K562 (cell line): ENCODE measurements around the gene SZT2. TPM values are rescaled to one million over a fixed set of nuclear protein-coding genes. Genes with fewer than 3 reads are reported as not detected.
A peak's percentile ranks its signal among the peaks of the same experiment; 100 is the strongest.
"Not testable (repeated sequence)": the region's sequence is repeated elsewhere in the genome, so short reads cannot be mapped to it uniquely, and the experiment has no call there.

ENCODE experiments used
- ATAC-seq: fragments of 200-7000 bp; cut with Tn5 transposase; 3 replicates; pipeline ENCODE4 v1.9.1; 2020; ENCODE audit warnings: moderate library complexity
- BruUV-seq: library from RNA; stranded (reverse); fragments of 400-500 nt; replicated peaks from 2 replicates; lab custom pipeline; 2021; lab: Mats Ljungman, UMichigan
- CTCF ChIA-PET: fragments of 300-600 bp; formaldehyde crosslinking; extraction: SDS; loops from one replicate; lab custom pipeline; 2021; ENCODE audit warnings: low intra/inter-chr PET ratio; lab: Yijun Ruan, JAX
- POLR2A ChIA-PET: fragments of 300-600, 350-650 bp; sonication (Branson Sonifier 250); formaldehyde crosslinking; extraction: SDS; loops from one replicate; lab custom pipeline; 2021; ENCODE audit warnings: antibody characterized with exemption, inconsistent platforms; lab: Yijun Ruan, JAX
- DNase-seq, 4 experiments: peaks; one replicate each; pipeline versions ENCODE4 v3.0.0 to v3.0.0-alpha.2; 2011 to 2018; ENCODE audit warnings: low spot score in 3 of 4, mixed read lengths in 3 of 4; ENCODE audit errors: extremely low read depth in 1 of 4
- FAIRE-seq: peaks from 2 replicates; lab custom pipeline; 2011; peaks lifted over from hg19 to GRCh38; lab: Jason Lieb, UNC
- H2AFZ ChIP-seq: 2 replicates; pipeline ENCODE4 v1.6.0; 2011; ENCODE audit warnings: low read depth, low read length, control low read depth, inconsistent platforms
- H3K27ac ChIP-seq: fragments of 200-600 bp; 3 replicates; pipeline ENCODE4 v1.8.0; 2011; ENCODE audit warnings: low read depth, mild to moderate bottlenecking, control low read depth, inconsistent platforms, low read length, moderate library complexity, mixed read lengths; ENCODE audit errors: extremely low read depth
- H3K27me3 ChIP-seq, 2 experiments: fragments of 300-600 bp in 1 of 2; 2 replicates in 1 of 2; 3 replicates in 1 of 2; pipeline versions ENCODE4 v1.6.0 to v1.8.0; 2011; ENCODE audit warnings: inconsistent platforms in 2 of 2, low read length in 2 of 2, mild to moderate bottlenecking in 1 of 2, mixed read lengths in 1 of 2, moderate library complexity in 1 of 2; ENCODE audit not compliant: control insufficient read depth in 2 of 2, insufficient read depth in 2 of 2
- H3K36me3 ChIP-seq: fragments of 300-600 bp; 3 replicates; pipeline ENCODE4 v1.8.0; 2011; ENCODE audit warnings: mild to moderate bottlenecking, low read length, inconsistent platforms; ENCODE audit not compliant: control insufficient read depth, insufficient read depth
- H3K4me1 ChIP-seq, 2 experiments: fragments of 200-600 bp in 1 of 2; replicated peaks in 1 of 2; 2 replicates in 1 of 2; 3 replicates in 1 of 2; pipeline versions ENCODE4 v1.5.1 to v1.8.0; 2011; ENCODE audit warnings: inconsistent platforms in 2 of 2, low read length in 2 of 2, mild to moderate bottlenecking in 1 of 2, mixed read lengths in 1 of 2, moderate library complexity in 1 of 2; ENCODE audit not compliant: control insufficient read depth in 2 of 2, insufficient read depth in 2 of 2
- H3K4me2 ChIP-seq: 2 replicates; pipeline ENCODE4 v1.6.1; 2011; ENCODE audit warnings: low read length, control low read depth, inconsistent platforms, mixed read lengths; ENCODE audit not compliant: insufficient read depth
- H3K4me3 ChIP-seq: fragments of 200-600 bp; sonication (generic), shearing (Covaris generic); 2 replicates; pipeline ENCODE4 v1.5.1; 2016; ENCODE audit warnings: control low read depth, inconsistent platforms
- H3K79me2 ChIP-seq: fragments of 200-600 bp; 3 replicates; pipeline ENCODE4 v1.8.0; 2011; ENCODE audit warnings: low read length, inconsistent platforms; ENCODE audit not compliant: control insufficient read depth, insufficient read depth
- H3K9ac ChIP-seq, 2 experiments: 2 replicates each; pipeline versions ENCODE4 v1.6.0 to v1.6.1; 2011; ENCODE audit warnings: low read depth in 2 of 2, low read length in 2 of 2, control low read depth in 1 of 2, inconsistent platforms in 1 of 2, mild to moderate bottlenecking in 1 of 2, mixed read lengths in 1 of 2; ENCODE audit not compliant: insufficient read depth in 1 of 2
- H3K9me1 ChIP-seq: one replicate; pipeline ENCODE4 v1.6.0; 2011; ENCODE audit warnings: inconsistent platforms, mild to moderate bottlenecking, low read length, moderate library complexity; ENCODE audit not compliant: control insufficient read depth, insufficient read depth
- H3K9me3 ChIP-seq: replicated peaks from 2 replicates; pipeline ENCODE4 v1.5.1; 2011; ENCODE audit warnings: low read depth, low read length, inconsistent platforms; ENCODE audit not compliant: control insufficient read depth, insufficient read depth
- H4K20me1 ChIP-seq: replicated peaks from 2 replicates; pipeline ENCODE4 v1.6.1; 2011; ENCODE audit warnings: low read length, inconsistent platforms, mixed read lengths; ENCODE audit not compliant: control insufficient read depth, insufficient read depth
- CHCHD3 ChIP-seq: fragments of 250-450 bp; sonication (Bioruptor Pico); IDR thresholded peaks from 2 replicates; pipeline ENCODE4 v2.1.2; 2022; ENCODE audit warnings: mild to moderate bottlenecking
- CLOCK ChIP-seq: fragments of 250-450 bp; sonication (Bioruptor Pico); IDR thresholded peaks from 2 replicates; pipeline ENCODE4 v1.4.0; 2020; ENCODE audit warnings: mild to moderate bottlenecking, moderate library complexity, borderline replicate concordance
- RBM25 ChIP-seq: fragments of 200-400 bp; formaldehyde crosslinking; IDR thresholded peaks from 2 replicates; pipeline ENCODE4 v1.6.1; 2018; ENCODE audit warnings: low read length, low read depth, moderate library complexity; ENCODE audit not compliant: severe bottlenecking
- SMAD2 ChIP-seq: fragments of 150-350 bp; IDR thresholded peaks from 2 replicates; pipeline ENCODE4 v1.6.1; 2014; ENCODE audit warnings: low read depth, mild to moderate bottlenecking, low read length
- YY1 ChIP-seq, 3 experiments: IDR thresholded peaks; 2 replicates each; pipeline ENCODE4 v1.6.1; 2011; ENCODE audit warnings: low read length in 2 of 3, mild to moderate bottlenecking in 2 of 3, moderate library complexity in 2 of 3, borderline replicate concordance in 1 of 3, control low read depth in 1 of 3, low read depth in 1 of 3; ENCODE audit not compliant: insufficient read depth in 3 of 3, insufficient replicate concordance in 2 of 3, control insufficient read depth in 1 of 3, insufficient read length in 1 of 3; ENCODE audit errors: extremely low read depth in 1 of 3
- ZNF165 ChIP-seq: fragments of 250-450 bp; sonication (Bioruptor Pico); IDR thresholded peaks from 2 replicates; pipeline ENCODE4 v1.4.0; 2020; ENCODE audit warnings: borderline replicate concordance
- ZNF311 ChIP-seq: fragments of 250-450 bp; sonication (Bioruptor Pico); IDR thresholded peaks from 2 replicates; pipeline ENCODE4 v1.4.0; 2020; ENCODE audit warnings: mild to moderate bottlenecking, moderate library complexity
- WGBS: fragments of 100-300 bp; shearing (Covaris generic); methylation state at CpG from one replicate; pipeline ENCODE4 v1.1.6; 2016; ENCODE audit warnings: low coverage, mixed read lengths; ENCODE audit not compliant: insufficient coverage; ENCODE audit errors: missing lambda C conversion rate; 5-methylcytosine and 5-hydroxymethylcytosine counted together
- in situ Hi-C: fragments of 300-500 bp; cut with MboI; formaldehyde crosslinking; loops from 4 replicates; pipeline ENCODE4 v1.15.0; 2018; ENCODE audit warnings: inconsistent platforms, mixed read lengths
- intact Hi-C: fragments of 100-400 bp; cut with micrococcal nuclease; formaldehyde crosslinking; loops from 2 replicates; pipeline ENCODE4 v1.14.2; 2022
- polyA plus RNA-seq, 8 experiments: library from polyadenylated mRNA; depleted of rRNA in 4 of 8; stranded (reverse) in 5 of 8; unstranded in 3 of 8; fragments of >200 nt; fragmentation: Nextera tagmentation in 2 of 8; fragmentation: Illumina TruSeq in 1 of 8; extraction: Ambion mirVana in 2 of 8; extraction: Trizol in 1 of 8; gene quantifications; 2 replicates each; pipeline versions ENCODE4 v1.2.1 to v1.2.3, GENCODE V29; 2011 to 2014; ENCODE audit warnings: inconsistent platforms in 1 of 8, missing spikeins in 1 of 8
- total RNA-seq, 7 experiments: library from RNA; depleted of rRNA in 6 of 7; stranded (reverse); fragments of >200 nt in 6 of 7; fragmentation: Illumina TruSeq in 2 of 7; extraction: Trizol in 2 of 7; gene quantifications; 2 replicates each; pipeline versions ENCODE4 v1.2.1 to v1.2.3, GENCODE V29; 2011 to 2021; ENCODE audit warnings: low replicate concordance in 1 of 7

The SZT2 gene
- total and polyA plus RNA-seq, 9 of the 15 experiments (the other 6 are each of a cell fraction or from before 2014, with no cell fraction given) = 0.88 to 31.0 (median 12.8) TPM

GRCh38 chr1:43398227-43398626, 8.5 kb downstream of the SZT2 start:
- CTCF ChIA-PET = no interaction called here
- Histone ChIP-seq H3K27ac (no peak overlapping the region), H4K20me1 (peaks cover 14% of the 10 kb centered on the region), H3K4me2 (no peak overlapping the region), H3K79me2 (no peaks in the 10 kb centered on the region), H3K4me1 (peaks cover 7 to 9% of the 10 kb centered on the region in 2 experiments; a peak in 3 of 5 replicates), H3K27me3 (no peaks in the 10 kb centered on the region), H3K9me3 (no peaks in the 10 kb centered on the region), H3K36me3 (peaks cover under 1% of the 10 kb centered on the region; the same call in 2 of the 3 replicates), H3K9ac (no peak overlapping the region), H3K9me1 (no peaks in the 10 kb centered on the region), H2AFZ (no peak overlapping the region), H3K4me3 (no peak overlapping the region)
- in situ Hi-C loops = no loop called here
- BruUV-seq = no TSS peak
- intact Hi-C loops = no loop called here
- DNase-seq (no peak), ATAC-seq (no peak), FAIRE-seq (no peak)
- 59% methylated on average over 3 of the region's 3 CpGs for WGBS
- POLR2A ChIA-PET = interaction anchor here (1.5 to 3.9 kb wide), 2 partner anchors 8 to 9 kb away, joined by 3 to 28 read pairs; partner anchors contain the start of genes MED8 and SZT2
- TF ChIP-seq YY1 (IDR thresholded peaks at IDR 0.05; ENCODE audit: borderline replicate concordance in 1 of 3, control insufficient read depth in 1 of 3, extremely low read depth in 1 of 3, insufficient read depth in 3 of 3, insufficient read length in 1 of 3, insufficient replicate concordance in 2 of 3, low read depth in 1 of 3, low read length in 2 of 3) (no peak), SMAD2 (no peak), CLOCK (CRISPR knock-in tag) (no peak), ZNF311 (CRISPR knock-in tag) (no peak), RBM25 (peak; percentile 60), CHCHD3 (CRISPR knock-in tag) (no peak), ZNF165 (CRISPR knock-in tag) (no peak)

DNA sequence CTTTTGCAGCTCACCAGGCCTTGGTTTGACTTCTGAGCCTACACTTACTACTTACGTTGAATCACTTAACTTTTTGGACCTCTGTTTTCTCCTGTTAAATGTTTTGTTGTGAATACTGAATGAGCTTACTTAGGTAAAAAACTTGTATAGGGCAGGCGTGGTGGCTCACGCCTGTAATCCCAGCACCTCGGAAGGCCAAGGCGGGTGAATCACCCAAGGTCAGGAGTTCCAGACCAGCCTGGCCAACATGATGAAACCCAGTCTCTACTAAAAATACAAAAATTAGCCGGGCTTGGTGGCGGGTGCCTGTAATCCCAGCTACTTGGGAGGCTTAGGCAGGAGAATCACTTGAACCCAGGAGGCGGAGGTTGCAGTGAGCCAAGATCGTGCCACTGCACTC, 10.7 kb downstream of the SZT2 start:
- DNase-seq, H3K9me3 ChIP-seq, H3K4me2 ChIP-seq, H3K79me2 ChIP-seq, H3K27ac ChIP-seq, ATAC-seq, H3K9ac ChIP-seq, CTCF ChIA-PET, H3K4me3 ChIP-seq, in situ Hi-C loops, BruUV-seq, FAIRE-seq, intact Hi-C loops, H3K9me1 ChIP-seq, H3K27me3 ChIP-seq, H2AFZ ChIP-seq: not testable (repeated sequence)
- Histone ChIP-seq H3K4me1 (peaks cover 11 to 19% of the 10 kb centered on the region in 2 experiments; a peak in 4 of 5 replicates), H4K20me1 (peaks cover 23% of the 10 kb centered on the region), H3K36me3 (peaks cover 18% of the 10 kb centered on the region)
- 90% methylated on average over 9 of the region's 9 CpGs for WGBS
- POLR2A ChIA-PET = interaction anchor here (1.3 to 3.9 kb wide), 3 partner anchors 11 to 42 kb away, joined by 4 to 28 read pairs (median 5); partner anchors contain the start of genes CDC20, MED8 and SZT2
